ENCODE data around the gene NME3. TPM values are rescaled to one million over a fixed set of nuclear protein-coding genes. Genes with fewer than 3 reads are reported as not detected.

Gene NME3
- total and polyA plus RNA-seq, 10 of the 15 experiments (the other 5 are each of a cell fraction or from before 2014, with no cell fraction given): 0.61 to 55.5 (median 26.5) TPM

- DNase-seq (ENCODE audit: low read depth, low spot score) (no peak), FAIRE-seq (no peak), ATAC-seq (no peak)
- Histone ChIP-seq H3K9me3 (replicated peaks; ENCODE audit: control insufficient read depth, insufficient read depth, low read length) (peaks cover 5% of the 10 kb centered on the region; the same call in 1 of the 3 replicates), H4K20me1 (ENCODE audit: control insufficient read depth, insufficient read depth) (no peaks in the 10 kb centered on the region; the same call in 1 of the 2 replicates), H3K4me1 (ENCODE audit: control insufficient read depth, insufficient read depth, low read length) (no peaks in the 10 kb centered on the region), H2AFZ (ENCODE audit: control insufficient read depth, low read depth, low read length) (no peak overlapping the region), H3K79me2 (ENCODE audit: control insufficient read depth, insufficient read depth, low read length) (no peaks in the 10 kb centered on the region; the same call in 1 of the 2 replicates), H3K27me3 (replicated peaks in 1 of 2; ENCODE audit: control insufficient read depth in 2 of 2, insufficient read depth in 2 of 2, low read length in 1 of 2) (no peaks in the 10 kb centered on the region), H3K36me3 (ENCODE audit: control insufficient read depth in 2 of 2, insufficient read depth in 2 of 2, low read length in 1 of 2) (peaks cover 7 to 38% of the 10 kb centered on the region in 2 experiments), H3K27ac (ENCODE audit: control insufficient read depth, insufficient read depth) (no peak overlapping the region), H3K9ac (ENCODE audit: control insufficient read depth, insufficient read depth, low read length) (no peak overlapping the region), H3K4me2 (ENCODE audit: control insufficient read depth, insufficient read depth) (no peak overlapping the region), H3K4me3 (no peak overlapping the region)
- CTCF ChIA-PET: no interaction called here
- in situ Hi-C loops (cut with MboI): no loop called here
- POLR2A ChIA-PET: no interaction called here
- no peak for TF ChIP-seq TBL1XR1 (IDR thresholded peaks at IDR 0.05; ENCODE audit: low read depth, low read length)
- TF ChIP-seq TCF3 (IDR thresholded peaks at IDR 0.05; ENCODE audit: borderline replicate concordance, insufficient read depth, low read depth, low read length): no peak
- no peak for TF ChIP-seq NFXL1 (IDR thresholded peaks at IDR 0.05; ENCODE audit: borderline replicate concordance)
- TF ChIP-seq SUZ12 (IDR thresholded peaks at IDR 0.05; ENCODE audit: unreplicated experiment): no peak
- no peak for TF ChIP-seq FOXM1 (IDR thresholded peaks at IDR 0.05; ENCODE audit: low read depth, low read length)
- no peak for TF ChIP-seq PKNOX1 (IDR thresholded peaks at IDR 0.05)
- TF ChIP-seq WRNIP1 (IDR thresholded peaks at IDR 0.05; ENCODE audit: borderline replicate concordance, low read depth, low read length): no peak
- no peak for TF ChIP-seq EP300 (IDR thresholded peaks at IDR 0.05; ENCODE audit: borderline replicate concordance in 1 of 2, control insufficient read depth in 1 of 2, low read depth in 2 of 2, low read length in 2 of 2)
- TF ChIP-seq MYC (IDR thresholded peaks at IDR 0.05; ENCODE audit: insufficient read depth, insufficient read length, insufficient replicate concordance, low read length, severe bottlenecking): no peak
- no peak for TF ChIP-seq RAD21 (IDR thresholded peaks at IDR 0.05; ENCODE audit: insufficient read depth, low read depth, low read length)
- TF ChIP-seq NFYB (IDR thresholded peaks at IDR 0.05; ENCODE audit: insufficient read depth, low read depth, low read length): no peak
- no peak for TF ChIP-seq RELB (IDR thresholded peaks at IDR 0.05; ENCODE audit: low read depth)
- TF ChIP-seq, protein P1, sequence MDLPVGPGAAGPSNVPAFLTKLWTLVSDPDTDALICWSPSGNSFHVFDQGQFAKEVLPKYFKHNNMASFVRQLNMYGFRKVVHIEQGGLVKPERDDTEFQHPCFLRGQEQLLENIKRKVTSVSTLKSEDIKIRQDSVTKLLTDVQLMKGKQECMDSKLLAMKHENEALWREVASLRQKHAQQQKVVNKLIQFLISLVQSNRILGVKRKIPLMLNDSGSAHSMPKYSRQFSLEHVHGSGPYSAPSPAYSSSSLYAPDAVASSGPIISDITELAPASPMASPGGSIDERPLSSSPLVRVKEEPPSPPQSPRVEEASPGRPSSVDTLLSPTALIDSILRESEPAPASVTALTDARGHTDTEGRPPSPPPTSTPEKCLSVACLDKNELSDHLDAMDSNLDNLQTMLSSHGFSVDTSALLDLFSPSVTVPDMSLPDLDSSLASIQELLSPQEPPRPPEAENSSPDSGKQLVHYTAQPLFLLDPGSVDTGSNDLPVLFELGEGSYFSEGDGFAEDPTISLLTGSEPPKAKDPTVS (IDR thresholded peaks at IDR 0.05; ENCODE audit: low read depth, low read length): no peak
- intact Hi-C loops (cut with micrococcal nuclease; ENCODE audit: unreplicated experiment): no loop called here
- RAD21 ChIA-PET (ENCODE audit: unreplicated experiment): no interaction called here
- SMC1A ChIA-PET (ENCODE audit: uncharacterized antibody, unreplicated experiment): no interaction called here
- 92% methylated on average over 7 of the region's 7 CpGs for WGBS (ENCODE audit: insufficient coverage, insufficient replicate concordance, low lambda C conversion rate, missing lambda C conversion rate)
- BruUV-seq (replicated peaks): no TSS peak
Observed at GRCh38 chr16:1731073-1731472, 40.3 kb downstream of the NME3 start.

Measured in GM12878 (cell line).